HuH-7 (cell line): ENCODE data around the gene GDPD4.

Source experiments
- DNase-seq: peaks from one replicate; pipeline ENCODE4 v3.0.0; 2011; ENCODE audit warnings: low spot score

The GDPD4 gene

GRCh38 chr11:77294040-77294439 lies 7.4 kb downstream of the GDPD4 start:
- no peak for DNase-seq

GRCh38 chr11:77289737-77290136 lies 11.7 kb downstream of the GDPD4 start:
- no peak for DNase-seq

- DNase-seq, result no peak
These were observed 13.7 kb downstream of the GDPD4 start for GRCh38 chr11:77287615-77288273.

GRCh38 chr11:77287136-77287535 lies 14.3 kb downstream of the GDPD4 start:
- no peak for DNase-seq

GRCh38 chr11:77284476-77285468 lies 16.7 kb downstream of the GDPD4 start:
- DNase-seq, result no peak

- DNase-seq, result no peak
These were observed 18.4 kb downstream of the GDPD4 start for GRCh38 chr11:77283101-77283500.

GRCh38 chr11:77278595-77279506 lies 22.6 kb downstream of the GDPD4 start:
- no peak for DNase-seq

- DNase-seq, result no peak
These were observed 25.2 kb downstream of the GDPD4 start for GRCh38 chr11:77276271-77276670.

- no peak for DNase-seq
These were observed 30.6 kb downstream of the GDPD4 start for GRCh38 chr11:77270921-77271320.

- no peak for DNase-seq
These were observed 31.9 kb downstream of the GDPD4 start for GRCh38 chr11:77269484-77270123.

GRCh38 chr11:77267962-77268361 lies 33.5 kb downstream of the GDPD4 start:
- DNase-seq, result no peak

- no peak for DNase-seq
These were observed 34.7 kb downstream of the GDPD4 start for GRCh38 chr11:77266766-77267165.

- no peak for DNase-seq
These were observed 38.7 kb downstream of the GDPD4 start for GRCh38 chr11:77262803-77263202.

- no peak for DNase-seq
These were observed 41.8 kb downstream of the GDPD4 start for GRCh38 chr11:77259641-77260040.

GRCh38 chr11:77253690-77254089 lies 47.8 kb downstream of the GDPD4 start:
- no peak for DNase-seq

GRCh38 chr11:77252555-77253270 lies 48.8 kb downstream of the GDPD4 start:
- DNase-seq, result no peak

- no peak for DNase-seq
These were observed 50.4 kb downstream of the GDPD4 start for GRCh38 chr11:77250881-77251640.

- no peak for DNase-seq
These were observed 52.1 kb downstream of the GDPD4 start for GRCh38 chr11:77249427-77249826.

- DNase-seq, result no peak
These were observed 57.0 kb downstream of the GDPD4 start for GRCh38 chr11:77244277-77245027.
